ENCODE measurements around the gene EYS. TPM values are rescaled to one million over a fixed set of nuclear protein-coding genes. Genes with fewer than 3 reads are reported as not detected.
A peak's percentile ranks its signal among the peaks of the same experiment; 100 is the strongest.

Gene EYS
- total RNA-seq, result not detected
- polyA plus RNA-seq (ENCODE audit: insufficient read depth, low read depth, low replicate concordance), result not detected
- long read RNA-seq, donor 1, result 0 reads
- long read RNA-seq, donor 2, result 0 reads
- long read RNA-seq, donor 3, result 0 reads
- long read RNA-seq, donor 4, result 0 reads
- long read RNA-seq, donor 5, result 0 reads
- long read RNA-seq, donor 6, result 0 reads
- long read RNA-seq, donor 7, result 0 reads
- long read RNA-seq, donor 8, result 0 reads
- long read RNA-seq, donor 9, result 0 reads
- long read RNA-seq, donor 10, result 0 reads

GRCh38 chr6:65707126-65707826 lies at the start of gene EYS:
TSS of gene EYS (minus strand) at chr6:65707226. CDS start at chr6:65495410, 211,816 bp downstream.
- H3K9ac ChIP-seq (ENCODE audit: low read length in 3 of 3), result no peak within 1 kb of the TSS
- DNase-seq (no peak), FAIRE-seq (no peak)
- H3K36me3 ChIP-seq (ENCODE audit: control insufficient read depth in 2 of 3, insufficient read depth in 3 of 3, low read length in 3 of 3), result no peaks in the 10 kb centered on the region
- H3K4me3 ChIP-seq (ENCODE audit: low read length in 3 of 3), result no peak within 1 kb of the TSS
- H3K9me3 ChIP-seq (ENCODE audit: control insufficient read depth in 2 of 3, insufficient read depth in 1 of 3, low read length in 3 of 3), result no peaks in the 10 kb centered on the region
- no peak for TF ChIP-seq CTCF (IDR thresholded peaks at IDR 0.05; ENCODE audit: borderline replicate concordance, extremely low read depth, insufficient read depth)
- no peaks in the 10 kb centered on the region for H3K27me3 ChIP-seq (ENCODE audit: control insufficient read depth, insufficient read depth, low read length)
- intact Hi-C loops (cut with DNase I), result no loop called here
- H3K4me1 ChIP-seq (ENCODE audit: control insufficient read depth in 2 of 3, insufficient read depth in 2 of 3, low read depth in 1 of 3, low read length in 3 of 3), result no peaks in the 10 kb centered on the region
- H3K27ac ChIP-seq (ENCODE audit: low read depth in 2 of 2, low read length in 2 of 2), result no peak within 1 kb of the TSS

- FAIRE-seq, result no peak
- no peaks in the 10 kb centered on the region for H3K36me3 ChIP-seq (ENCODE audit: control insufficient read depth in 2 of 3, insufficient read depth in 3 of 3, low read length in 3 of 3)
- H3K4me1 ChIP-seq (ENCODE audit: control insufficient read depth in 2 of 3, insufficient read depth in 2 of 3, low read depth in 1 of 3, low read length in 3 of 3), result no peaks in the 10 kb centered on the region
- H3K9ac ChIP-seq (ENCODE audit: low read length in 3 of 3), result no peak overlapping the region
- H3K9me3 ChIP-seq (ENCODE audit: control insufficient read depth in 2 of 3, insufficient read depth in 1 of 3, low read length in 3 of 3), result peaks cover 0 to 2% (median 0%) of the 10 kb centered on the region in 3 donors
- intact Hi-C loops (cut with DNase I), result no loop called here
- no peak for TF ChIP-seq CTCF (IDR thresholded peaks at IDR 0.05; ENCODE audit: borderline replicate concordance, extremely low read depth, insufficient read depth)
- no peak overlapping the region for H3K27ac ChIP-seq (ENCODE audit: low read depth in 2 of 2, low read length in 2 of 2)
- peak in 1 of 5 donors; percentile 26 for DNase-seq
- no peaks in the 10 kb centered on the region for H3K27me3 ChIP-seq (ENCODE audit: control insufficient read depth, insufficient read depth, low read length)
- no peak overlapping the region for H3K4me3 ChIP-seq (ENCODE audit: low read length in 3 of 3)
Observed at GRCh38 chr6:65746302-65746701, 39.3 kb upstream of the EYS start.

GRCh38 chr6:65745614-65746013 lies 38.6 kb upstream of the EYS start:
- no peaks in the 10 kb centered on the region for H3K27me3 ChIP-seq (ENCODE audit: control insufficient read depth, insufficient read depth, low read length)
- intact Hi-C loops (cut with DNase I), result no loop called here
- no peak overlapping the region for H3K27ac ChIP-seq (ENCODE audit: low read depth in 2 of 2, low read length in 2 of 2)
- no peak for TF ChIP-seq CTCF (IDR thresholded peaks at IDR 0.05; ENCODE audit: borderline replicate concordance, extremely low read depth, insufficient read depth)
- H3K4me1 ChIP-seq (ENCODE audit: control insufficient read depth in 2 of 3, insufficient read depth in 2 of 3, low read depth in 1 of 3, low read length in 3 of 3), result no peaks in the 10 kb centered on the region
- H3K36me3 ChIP-seq (ENCODE audit: control insufficient read depth in 2 of 3, insufficient read depth in 3 of 3, low read length in 3 of 3), result no peaks in the 10 kb centered on the region
- no peak for DNase-seq
- H3K9ac ChIP-seq (ENCODE audit: low read length in 3 of 3), result no peak overlapping the region
- H3K9me3 ChIP-seq (ENCODE audit: control insufficient read depth in 2 of 3, insufficient read depth in 1 of 3, low read length in 3 of 3), result peaks cover 0 to 2% (median 0%) of the 10 kb centered on the region in 3 donors
- H3K4me3 ChIP-seq (ENCODE audit: low read length in 3 of 3), result no peak overlapping the region
- FAIRE-seq, result no peak

Data from kidney (tissue), 22 donors.